ENCODE data around the gene XXYLT1. TPM values are rescaled to one million over a fixed set of nuclear protein-coding genes. Genes with fewer than 3 reads are reported as not detected.

Gene XXYLT1
- total RNA-seq, 4 donors from 2014 or later = 9.7 to 30.1 (median 17.7) TPM

DNA sequence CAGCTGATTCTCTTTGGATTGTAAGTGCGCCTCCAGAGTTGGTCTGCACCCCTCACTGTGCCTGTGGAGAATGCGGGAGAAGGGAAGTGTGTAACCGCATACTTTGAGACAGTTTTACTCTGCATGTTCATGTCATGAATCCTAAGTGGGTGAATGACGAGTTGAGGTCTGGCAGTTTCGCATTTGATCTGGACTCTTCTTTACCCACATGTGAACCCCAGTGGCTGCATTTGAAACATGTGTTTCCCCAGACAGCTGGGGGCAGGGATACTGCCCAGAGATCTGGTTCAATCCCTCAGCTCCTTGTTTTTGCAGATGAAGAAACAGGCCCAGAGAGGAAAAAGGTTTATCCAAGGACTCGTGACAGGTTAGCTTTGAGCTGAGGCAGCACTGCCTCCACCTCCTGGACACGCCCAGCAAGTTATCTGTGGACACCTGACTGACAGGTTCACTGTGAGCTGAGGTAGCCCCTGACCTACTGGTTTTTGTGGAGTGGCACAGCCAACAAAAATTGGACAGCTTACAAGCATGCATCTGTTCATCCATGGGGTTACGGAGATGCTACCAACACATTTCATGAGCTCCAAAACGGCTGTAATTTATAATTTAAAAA lies 207.3 kb downstream of the XXYLT1 start:
- H3K4me3 ChIP-seq (ENCODE audit: low read depth, poor library complexity, severe bottlenecking) = no peak overlapping the region
- DNase-seq (ENCODE audit: low spot score in 2 of 2) = no peak
- TF ChIP-seq POLR2A (IDR thresholded peaks at IDR 0.05) = no peak
- no peak for TF ChIP-seq CTCF (IDR thresholded peaks at IDR 0.05)
- WGBS, 2 donors = 73 to 78% methylated on average over 9 of the region's 9 CpGs
- intact Hi-C loops (cut with DNase I; ENCODE audit: low total_unique reads) = no loop called here

GRCh38 chr3:195062866-195063540 lies 208.0 kb downstream of the XXYLT1 start:
- intact Hi-C loops (cut with DNase I; ENCODE audit: low total_unique reads) = no loop called here
- H3K4me3 ChIP-seq (ENCODE audit: low read depth, poor library complexity, severe bottlenecking) = no peak overlapping the region
- WGBS, 2 donors = 92 to 93% methylated on average over 20 of the region's 20 CpGs
- no peak for DNase-seq (ENCODE audit: low spot score in 2 of 2)
- TF ChIP-seq CTCF (IDR thresholded peaks at IDR 0.05) (no peak), POLR2A (IDR thresholded peaks at IDR 0.05) (no peak)

GRCh38 chr3:195061756-195062655 lies 209.0 kb downstream of the XXYLT1 start:
- TF ChIP-seq POLR2A (IDR thresholded peaks at IDR 0.05) = no peak
- TF ChIP-seq CTCF (IDR thresholded peaks at IDR 0.05) = no peak

GRCh38 chr3:195060531-195061291 lies 210.2 kb downstream of the XXYLT1 start:
- TF ChIP-seq POLR2A (IDR thresholded peaks at IDR 0.05) (no peak), CTCF (IDR thresholded peaks at IDR 0.05) (no peak)
- WGBS, 2 donors = 88 to 96% methylated on average over 12 to 18 of the region's 18 CpGs

More at GRCh38 chr3:195061756-195062655, 209.0 kb downstream of the XXYLT1 start:
- 92% methylated on average over 36 of the region's 36 CpGs for WGBS, 2 donors
- no peak overlapping the region for H3K4me3 ChIP-seq (ENCODE audit: low read depth, poor library complexity, severe bottlenecking)
- DNase-seq (ENCODE audit: low spot score in 2 of 2) = no peak
- intact Hi-C loops (cut with DNase I; ENCODE audit: low total_unique reads) = no loop called here

DNA sequence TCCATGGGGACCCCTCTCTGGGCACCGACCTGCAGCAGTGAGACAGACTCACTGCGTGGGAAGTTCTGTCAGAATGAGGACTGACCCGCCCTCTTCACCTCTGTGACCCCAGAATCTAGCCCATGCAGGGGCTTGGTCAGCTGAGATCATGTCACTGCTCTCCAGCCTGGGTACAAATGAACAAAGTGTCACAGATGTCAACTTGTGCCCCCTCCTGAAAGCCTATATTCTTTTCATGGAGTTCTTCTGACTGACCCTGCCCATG lies 210.8 kb downstream of the XXYLT1 start:
- 80 to 95% methylated on average over 1 to 3 of the region's 3 CpGs for WGBS, 2 donors
- TF ChIP-seq CTCF (IDR thresholded peaks at IDR 0.05) (no peak), POLR2A (IDR thresholded peaks at IDR 0.05) (no peak)
- intact Hi-C loops (cut with DNase I; ENCODE audit: low total_unique reads) = no loop called here

More at GRCh38 chr3:195060531-195061291, 210.2 kb downstream of the XXYLT1 start:
- no peak overlapping the region for H3K4me3 ChIP-seq (ENCODE audit: low read depth, poor library complexity, severe bottlenecking)
- intact Hi-C loops (cut with DNase I; ENCODE audit: low total_unique reads) = no loop called here
- no peak for DNase-seq (ENCODE audit: low spot score in 2 of 2)

More for the DNA sequence above, 210.8 kb downstream of the XXYLT1 start:
- no peak for DNase-seq (ENCODE audit: low spot score in 2 of 2)
- no peak overlapping the region for H3K4me3 ChIP-seq (ENCODE audit: low read depth, poor library complexity, severe bottlenecking)
